GM23338 (cell line): ENCODE data around the gene PPDPF.

Experiments
- CREB1 ChIP-seq: fragments of 250-450 bp; sonication (Bioruptor Pico); IDR thresholded peaks from 2 replicates; pipeline ENCODE4 v1.5.0; 2020; ENCODE audit warnings: low read depth, mild to moderate bottlenecking, moderate library complexity
- EZH2 ChIP-seq: fragments of 200-600 bp; sonication (generic); IDR thresholded peaks from one replicate; pipeline ENCODE4 v1.8.0; 2017; ENCODE audit warnings: antibody characterized with exemption, mild to moderate bottlenecking, low read depth; ENCODE audit not compliant: unreplicated experiment
- EZH2phosphoT487 ChIP-seq: fragments of 200-600 bp; sonication (generic); IDR thresholded peaks from one replicate; pipeline ENCODE4 v1.8.1; 2018; ENCODE audit warnings: antibody characterized with exemption; ENCODE audit not compliant: unreplicated experiment
- JUNB ChIP-seq: IDR thresholded peaks from one replicate; pipeline ENCODE4 v1.6.1; 2016; ENCODE audit warnings: antibody characterized with exemption; ENCODE audit not compliant: unreplicated experiment
- NANOG ChIP-seq: IDR thresholded peaks from 2 replicates; pipeline ENCODE4 v1.6.1; 2016; ENCODE audit warnings: antibody characterized with exemption, borderline replicate concordance
- POLR2AphosphoS5 ChIP-seq: IDR thresholded peaks from 2 replicates; pipeline ENCODE4 v1.6.1; 2016; ENCODE audit warnings: antibody characterized with exemption, low read depth
- STAT1 ChIP-seq: IDR thresholded peaks from one replicate; pipeline ENCODE4 v1.6.1; 2016; ENCODE audit warnings: antibody characterized with exemption; ENCODE audit not compliant: unreplicated experiment
- ZNF114 ChIP-seq: fragments of 250-450 bp; sonication (Bioruptor Pico); IDR thresholded peaks from 2 replicates; pipeline ENCODE4 v1.5.0; 2020; ENCODE audit warnings: mild to moderate bottlenecking, moderate library complexity
- TF ChIP-seq, protein P1 (sequence below), 2 experiments: fragments of 200-600 bp in 1 of 2; sonication (generic) in 1 of 2; conservative IDR thresholded peaks; 2 replicates each; pipeline versions ENCODE4 v1.5.1 to v1.6.1; 2016 to 2017; ENCODE audit warnings: antibody characterized with exemption in 2 of 2, low read depth in 2 of 2, mild to moderate bottlenecking in 2 of 2, moderate library complexity in 1 of 2
- TF ChIP-seq, protein P2 (sequence below): IDR thresholded peaks from 2 replicates; pipeline ENCODE4 v1.6.1; 2016; ENCODE audit warnings: antibody characterized with exemption
- TF ChIP-seq, protein P3 (sequence below): IDR thresholded peaks from one replicate; pipeline ENCODE4 v1.6.1; 2018; ENCODE audit warnings: antibody characterized with exemption; ENCODE audit not compliant: unreplicated experiment
- TF ChIP-seq, protein P4 (sequence below): fragments of 250-450 bp; sonication (Bioruptor Pico); IDR thresholded peaks from 2 replicates; pipeline ENCODE4 v1.5.0; 2020; ENCODE audit warnings: mild to moderate bottlenecking, moderate library complexity

DNA sequence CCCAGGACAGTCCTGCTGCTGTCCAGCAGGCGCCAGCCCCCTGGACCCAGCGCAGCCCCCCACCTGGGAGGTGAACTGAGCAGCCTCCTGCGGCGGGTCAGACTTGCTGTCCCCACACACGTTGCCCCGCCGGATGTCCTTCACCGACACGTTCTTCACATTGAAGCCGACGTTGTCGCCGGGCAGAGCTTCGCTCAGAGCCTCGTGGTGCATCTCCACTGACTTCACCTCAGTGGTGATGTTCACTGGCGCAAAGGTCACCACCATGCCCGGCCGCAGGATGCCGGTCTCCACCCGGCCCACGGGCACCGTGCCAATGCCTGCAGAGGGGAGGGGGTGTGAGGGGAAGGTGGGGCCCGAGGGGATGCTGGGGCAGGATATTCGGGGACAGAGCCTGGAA, 30.1 kb upstream of the PPDPF start:
- TF ChIP-seq, protein P1, sequence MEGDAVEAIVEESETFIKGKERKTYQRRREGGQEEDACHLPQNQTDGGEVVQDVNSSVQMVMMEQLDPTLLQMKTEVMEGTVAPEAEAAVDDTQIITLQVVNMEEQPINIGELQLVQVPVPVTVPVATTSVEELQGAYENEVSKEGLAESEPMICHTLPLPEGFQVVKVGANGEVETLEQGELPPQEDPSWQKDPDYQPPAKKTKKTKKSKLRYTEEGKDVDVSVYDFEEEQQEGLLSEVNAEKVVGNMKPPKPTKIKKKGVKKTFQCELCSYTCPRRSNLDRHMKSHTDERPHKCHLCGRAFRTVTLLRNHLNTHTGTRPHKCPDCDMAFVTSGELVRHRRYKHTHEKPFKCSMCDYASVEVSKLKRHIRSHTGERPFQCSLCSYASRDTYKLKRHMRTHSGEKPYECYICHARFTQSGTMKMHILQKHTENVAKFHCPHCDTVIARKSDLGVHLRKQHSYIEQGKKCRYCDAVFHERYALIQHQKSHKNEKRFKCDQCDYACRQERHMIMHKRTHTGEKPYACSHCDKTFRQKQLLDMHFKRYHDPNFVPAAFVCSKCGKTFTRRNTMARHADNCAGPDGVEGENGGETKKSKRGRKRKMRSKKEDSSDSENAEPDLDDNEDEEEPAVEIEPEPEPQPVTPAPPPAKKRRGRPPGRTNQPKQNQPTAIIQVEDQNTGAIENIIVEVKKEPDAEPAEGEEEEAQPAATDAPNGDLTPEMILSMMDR (conservative IDR thresholded peaks at IDR 0.05; ENCODE audit: low read depth in 2 of 2) = no peak
- no peak for TF ChIP-seq JUNB
- no peak for TF ChIP-seq EZH2
- TF ChIP-seq EZH2phosphoT487 = no peak
- no peak for TF ChIP-seq POLR2AphosphoS5
- TF ChIP-seq, protein P2, sequence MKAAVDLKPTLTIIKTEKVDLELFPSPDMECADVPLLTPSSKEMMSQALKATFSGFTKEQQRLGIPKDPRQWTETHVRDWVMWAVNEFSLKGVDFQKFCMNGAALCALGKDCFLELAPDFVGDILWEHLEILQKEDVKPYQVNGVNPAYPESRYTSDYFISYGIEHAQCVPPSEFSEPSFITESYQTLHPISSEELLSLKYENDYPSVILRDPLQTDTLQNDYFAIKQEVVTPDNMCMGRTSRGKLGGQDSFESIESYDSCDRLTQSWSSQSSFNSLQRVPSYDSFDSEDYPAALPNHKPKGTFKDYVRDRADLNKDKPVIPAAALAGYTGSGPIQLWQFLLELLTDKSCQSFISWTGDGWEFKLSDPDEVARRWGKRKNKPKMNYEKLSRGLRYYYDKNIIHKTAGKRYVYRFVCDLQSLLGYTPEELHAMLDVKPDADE = no peak
- no peak for TF ChIP-seq CREB1 (CRISPR knock-in tag)
- TF ChIP-seq, protein P3, sequence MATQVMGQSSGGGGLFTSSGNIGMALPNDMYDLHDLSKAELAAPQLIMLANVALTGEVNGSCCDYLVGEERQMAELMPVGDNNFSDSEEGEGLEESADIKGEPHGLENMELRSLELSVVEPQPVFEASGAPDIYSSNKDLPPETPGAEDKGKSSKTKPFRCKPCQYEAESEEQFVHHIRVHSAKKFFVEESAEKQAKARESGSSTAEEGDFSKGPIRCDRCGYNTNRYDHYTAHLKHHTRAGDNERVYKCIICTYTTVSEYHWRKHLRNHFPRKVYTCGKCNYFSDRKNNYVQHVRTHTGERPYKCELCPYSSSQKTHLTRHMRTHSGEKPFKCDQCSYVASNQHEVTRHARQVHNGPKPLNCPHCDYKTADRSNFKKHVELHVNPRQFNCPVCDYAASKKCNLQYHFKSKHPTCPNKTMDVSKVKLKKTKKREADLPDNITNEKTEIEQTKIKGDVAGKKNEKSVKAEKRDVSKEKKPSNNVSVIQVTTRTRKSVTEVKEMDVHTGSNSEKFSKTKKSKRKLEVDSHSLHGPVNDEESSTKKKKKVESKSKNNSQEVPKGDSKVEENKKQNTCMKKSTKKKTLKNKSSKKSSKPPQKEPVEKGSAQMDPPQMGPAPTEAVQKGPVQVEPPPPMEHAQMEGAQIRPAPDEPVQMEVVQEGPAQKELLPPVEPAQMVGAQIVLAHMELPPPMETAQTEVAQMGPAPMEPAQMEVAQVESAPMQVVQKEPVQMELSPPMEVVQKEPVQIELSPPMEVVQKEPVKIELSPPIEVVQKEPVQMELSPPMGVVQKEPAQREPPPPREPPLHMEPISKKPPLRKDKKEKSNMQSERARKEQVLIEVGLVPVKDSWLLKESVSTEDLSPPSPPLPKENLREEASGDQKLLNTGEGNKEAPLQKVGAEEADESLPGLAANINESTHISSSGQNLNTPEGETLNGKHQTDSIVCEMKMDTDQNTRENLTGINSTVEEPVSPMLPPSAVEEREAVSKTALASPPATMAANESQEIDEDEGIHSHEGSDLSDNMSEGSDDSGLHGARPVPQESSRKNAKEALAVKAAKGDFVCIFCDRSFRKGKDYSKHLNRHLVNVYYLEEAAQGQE = no peak
- TF ChIP-seq ZNF114 (CRISPR knock-in tag) = no peak
- TF ChIP-seq, protein P4, sequence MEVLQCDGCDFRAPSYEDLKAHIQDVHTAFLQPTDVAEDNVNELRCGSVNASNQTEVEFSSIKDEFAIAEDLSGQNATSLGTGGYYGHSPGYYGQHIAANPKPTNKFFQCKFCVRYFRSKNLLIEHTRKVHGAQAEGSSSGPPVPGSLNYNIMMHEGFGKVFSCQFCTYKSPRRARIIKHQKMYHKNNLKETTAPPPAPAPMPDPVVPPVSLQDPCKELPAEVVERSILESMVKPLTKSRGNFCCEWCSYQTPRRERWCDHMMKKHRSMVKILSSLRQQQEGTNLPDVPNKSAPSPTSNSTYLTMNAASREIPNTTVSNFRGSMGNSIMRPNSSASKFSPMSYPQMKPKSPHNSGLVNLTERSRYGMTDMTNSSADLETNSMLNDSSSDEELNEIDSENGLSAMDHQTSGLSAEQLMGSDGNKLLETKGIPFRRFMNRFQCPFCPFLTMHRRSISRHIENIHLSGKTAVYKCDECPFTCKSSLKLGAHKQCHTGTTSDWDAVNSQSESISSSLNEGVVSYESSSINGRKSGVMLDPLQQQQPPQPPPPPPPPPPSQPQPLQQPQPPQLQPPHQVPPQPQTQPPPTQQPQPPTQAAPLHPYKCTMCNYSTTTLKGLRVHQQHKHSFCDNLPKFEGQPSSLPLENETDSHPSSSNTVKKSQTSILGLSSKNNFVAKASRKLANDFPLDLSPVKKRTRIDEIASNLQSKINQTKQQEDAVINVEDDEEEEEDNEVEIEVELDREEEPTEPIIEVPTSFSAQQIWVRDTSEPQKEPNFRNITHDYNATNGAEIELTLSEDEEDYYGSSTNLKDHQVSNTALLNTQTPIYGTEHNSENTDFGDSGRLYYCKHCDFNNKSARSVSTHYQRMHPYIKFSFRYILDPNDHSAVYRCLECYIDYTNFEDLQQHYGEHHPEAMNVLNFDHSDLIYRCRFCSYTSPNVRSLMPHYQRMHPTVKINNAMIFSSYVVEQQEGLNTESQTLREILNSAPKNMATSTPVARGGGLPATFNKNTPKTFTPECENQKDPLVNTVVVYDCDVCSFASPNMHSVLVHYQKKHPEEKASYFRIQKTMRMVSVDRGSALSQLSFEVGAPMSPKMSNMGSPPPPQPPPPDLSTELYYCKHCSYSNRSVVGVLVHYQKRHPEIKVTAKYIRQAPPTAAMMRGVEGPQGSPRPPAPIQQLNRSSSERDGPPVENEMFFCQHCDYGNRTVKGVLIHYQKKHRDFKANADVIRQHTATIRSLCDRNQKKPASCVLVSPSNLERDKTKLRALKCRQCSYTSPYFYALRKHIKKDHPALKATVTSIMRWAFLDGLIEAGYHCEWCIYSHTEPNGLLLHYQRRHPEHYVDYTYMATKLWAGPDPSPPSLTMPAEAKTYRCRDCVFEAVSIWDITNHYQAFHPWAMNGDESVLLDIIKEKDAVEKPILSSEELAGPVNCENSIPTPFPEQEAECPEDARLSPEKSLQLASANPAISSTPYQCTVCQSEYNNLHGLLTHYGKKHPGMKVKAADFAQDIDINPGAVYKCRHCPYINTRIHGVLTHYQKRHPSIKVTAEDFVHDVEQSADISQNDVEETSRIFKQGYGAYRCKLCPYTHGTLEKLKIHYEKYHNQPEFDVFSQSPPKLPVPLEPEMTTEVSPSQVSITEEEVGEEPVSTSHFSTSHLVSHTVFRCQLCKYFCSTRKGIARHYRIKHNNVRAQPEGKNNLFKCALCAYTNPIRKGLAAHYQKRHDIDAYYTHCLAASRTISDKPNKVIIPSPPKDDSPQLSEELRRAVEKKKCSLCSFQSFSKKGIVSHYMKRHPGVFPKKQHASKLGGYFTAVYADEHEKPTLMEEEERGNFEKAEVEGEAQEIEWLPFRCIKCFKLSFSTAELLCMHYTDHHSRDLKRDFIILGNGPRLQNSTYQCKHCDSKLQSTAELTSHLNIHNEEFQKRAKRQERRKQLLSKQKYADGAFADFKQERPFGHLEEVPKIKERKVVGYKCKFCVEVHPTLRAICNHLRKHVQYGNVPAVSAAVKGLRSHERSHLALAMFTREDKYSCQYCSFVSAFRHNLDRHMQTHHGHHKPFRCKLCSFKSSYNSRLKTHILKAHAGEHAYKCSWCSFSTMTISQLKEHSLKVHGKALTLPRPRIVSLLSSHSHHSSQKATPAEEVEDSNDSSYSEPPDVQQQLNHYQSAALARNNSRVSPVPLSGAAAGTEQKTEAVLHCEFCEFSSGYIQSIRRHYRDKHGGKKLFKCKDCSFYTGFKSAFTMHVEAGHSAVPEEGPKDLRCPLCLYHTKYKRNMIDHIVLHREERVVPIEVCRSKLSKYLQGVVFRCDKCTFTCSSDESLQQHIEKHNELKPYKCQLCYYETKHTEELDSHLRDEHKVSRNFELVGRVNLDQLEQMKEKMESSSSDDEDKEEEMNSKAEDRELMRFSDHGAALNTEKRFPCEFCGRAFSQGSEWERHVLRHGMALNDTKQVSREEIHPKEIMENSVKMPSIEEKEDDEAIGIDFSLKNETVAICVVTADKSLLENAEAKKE (CRISPR knock-in tag) = no peak
- TF ChIP-seq NANOG = no peak
- no peak for TF ChIP-seq STAT1
